K562 (cell line): ENCODE results near the gene CISTR. TPM values are rescaled to one million over a fixed set of nuclear protein-coding genes. Genes with fewer than 3 reads are reported as not detected.
A peak's percentile ranks its signal among the peaks of the same experiment; 100 is the strongest.

ENCODE experiments used
- ATAC-seq: fragments of 200-7000 bp; cut with Tn5 transposase; 3 replicates; pipeline ENCODE4 v1.9.1; 2020; ENCODE audit warnings: moderate library complexity
- BruUV-seq: library from RNA; stranded (reverse); fragments of 400-500 nt; replicated peaks from 2 replicates; lab custom pipeline; 2021; lab: Mats Ljungman, UMichigan
- CTCF ChIA-PET: fragments of 300-600 bp; formaldehyde crosslinking; extraction: SDS; loops from one replicate; lab custom pipeline; 2021; ENCODE audit warnings: low intra/inter-chr PET ratio; lab: Yijun Ruan, JAX
- POLR2A ChIA-PET: fragments of 300-600, 350-650 bp; sonication (Branson Sonifier 250); formaldehyde crosslinking; extraction: SDS; loops from one replicate; lab custom pipeline; 2021; ENCODE audit warnings: antibody characterized with exemption, inconsistent platforms; lab: Yijun Ruan, JAX
- DNase-seq, 4 experiments: peaks; one replicate each; pipeline versions ENCODE4 v3.0.0 to v3.0.0-alpha.2; 2011 to 2018; ENCODE audit warnings: low spot score in 3 of 4, mixed read lengths in 3 of 4; ENCODE audit errors: extremely low read depth in 1 of 4
- FAIRE-seq: peaks from 2 replicates; lab custom pipeline; 2011; peaks lifted over from hg19 to GRCh38; lab: Jason Lieb, UNC
- H2AFZ ChIP-seq: 2 replicates; pipeline ENCODE4 v1.6.0; 2011; ENCODE audit warnings: low read depth, low read length, control low read depth, inconsistent platforms
- H3K27ac ChIP-seq: fragments of 200-600 bp; 3 replicates; pipeline ENCODE4 v1.8.0; 2011; ENCODE audit warnings: low read depth, mild to moderate bottlenecking, control low read depth, inconsistent platforms, low read length, moderate library complexity, mixed read lengths; ENCODE audit errors: extremely low read depth
- H3K27me3 ChIP-seq, 2 experiments: fragments of 300-600 bp in 1 of 2; 2 replicates in 1 of 2; 3 replicates in 1 of 2; pipeline versions ENCODE4 v1.6.0 to v1.8.0; 2011; ENCODE audit warnings: inconsistent platforms in 2 of 2, low read length in 2 of 2, mild to moderate bottlenecking in 1 of 2, mixed read lengths in 1 of 2, moderate library complexity in 1 of 2; ENCODE audit not compliant: control insufficient read depth in 2 of 2, insufficient read depth in 2 of 2
- H3K36me3 ChIP-seq: fragments of 300-600 bp; 3 replicates; pipeline ENCODE4 v1.8.0; 2011; ENCODE audit warnings: mild to moderate bottlenecking, low read length, inconsistent platforms; ENCODE audit not compliant: control insufficient read depth, insufficient read depth
- H3K4me1 ChIP-seq, 2 experiments: fragments of 200-600 bp in 1 of 2; replicated peaks in 1 of 2; 2 replicates in 1 of 2; 3 replicates in 1 of 2; pipeline versions ENCODE4 v1.5.1 to v1.8.0; 2011; ENCODE audit warnings: inconsistent platforms in 2 of 2, low read length in 2 of 2, mild to moderate bottlenecking in 1 of 2, mixed read lengths in 1 of 2, moderate library complexity in 1 of 2; ENCODE audit not compliant: control insufficient read depth in 2 of 2, insufficient read depth in 2 of 2
- H3K4me2 ChIP-seq: 2 replicates; pipeline ENCODE4 v1.6.1; 2011; ENCODE audit warnings: low read length, control low read depth, inconsistent platforms, mixed read lengths; ENCODE audit not compliant: insufficient read depth
- H3K4me3 ChIP-seq: fragments of 200-600 bp; sonication (generic), shearing (Covaris generic); 2 replicates; pipeline ENCODE4 v1.5.1; 2016; ENCODE audit warnings: control low read depth, inconsistent platforms
- H3K79me2 ChIP-seq: fragments of 200-600 bp; 3 replicates; pipeline ENCODE4 v1.8.0; 2011; ENCODE audit warnings: low read length, inconsistent platforms; ENCODE audit not compliant: control insufficient read depth, insufficient read depth
- H3K9ac ChIP-seq, 2 experiments: 2 replicates each; pipeline versions ENCODE4 v1.6.0 to v1.6.1; 2011; ENCODE audit warnings: low read depth in 2 of 2, low read length in 2 of 2, control low read depth in 1 of 2, inconsistent platforms in 1 of 2, mild to moderate bottlenecking in 1 of 2, mixed read lengths in 1 of 2; ENCODE audit not compliant: insufficient read depth in 1 of 2
- H3K9me1 ChIP-seq: one replicate; pipeline ENCODE4 v1.6.0; 2011; ENCODE audit warnings: inconsistent platforms, mild to moderate bottlenecking, low read length, moderate library complexity; ENCODE audit not compliant: control insufficient read depth, insufficient read depth
- H3K9me3 ChIP-seq: replicated peaks from 2 replicates; pipeline ENCODE4 v1.5.1; 2011; ENCODE audit warnings: low read depth, low read length, inconsistent platforms; ENCODE audit not compliant: control insufficient read depth, insufficient read depth
- H4K20me1 ChIP-seq: replicated peaks from 2 replicates; pipeline ENCODE4 v1.6.1; 2011; ENCODE audit warnings: low read length, inconsistent platforms, mixed read lengths; ENCODE audit not compliant: control insufficient read depth, insufficient read depth
- CBX8 ChIP-seq: fragments of 200-600 bp; sonication (generic); IDR thresholded peaks from 2 replicates; pipeline ENCODE4 v1.6.1; 2012; ENCODE audit warnings: borderline replicate concordance, mixed run types, low read depth, mild to moderate bottlenecking, moderate library complexity, mixed read lengths, low read length, control low read depth, inconsistent platforms; ENCODE audit not compliant: poor library complexity, severe bottlenecking; ENCODE audit errors: extremely low read depth
- CHD2 ChIP-seq: IDR thresholded peaks from 2 replicates; pipeline ENCODE4 v1.6.1; 2011; ENCODE audit warnings: low read depth, low read length
- CXXC5 ChIP-seq: fragments of 250-450 bp; sonication (Bioruptor Pico); IDR thresholded peaks from 2 replicates; pipeline ENCODE4 v1.8.0; 2022; ENCODE audit warnings: inconsistent platforms, mild to moderate bottlenecking, moderate library complexity
- HMGN3 ChIP-seq: IDR thresholded peaks from 2 replicates; pipeline ENCODE4 v1.6.1; 2011; ENCODE audit warnings: borderline replicate concordance, low read depth, mild to moderate bottlenecking, mixed read lengths, low read length; ENCODE audit not compliant: insufficient read length; ENCODE audit errors: extremely low read depth
- HNRNPLL ChIP-seq: fragments of 200-400 bp; formaldehyde crosslinking; IDR thresholded peaks from 2 replicates; pipeline ENCODE4 v1.6.1; 2017; ENCODE audit warnings: low read length, low read depth, mild to moderate bottlenecking; ENCODE audit not compliant: poor library complexity, severe bottlenecking
- JUN ChIP-seq, 2 experiments: sonication (generic) in 1 of 2; formaldehyde crosslinking in 1 of 2; IDR thresholded peaks; 2 replicates each; pipeline versions ENCODE4 v1.6.1 to v1.8.0; 2012 to 2022; ENCODE audit warnings: borderline replicate concordance in 2 of 2, mild to moderate bottlenecking in 2 of 2, improper control_type of control experiment in 1 of 2, low read depth in 1 of 2, low read length in 1 of 2, missing genetic modification reagents in 1 of 2
- KLF6 ChIP-seq: fragments of 250-450 bp; sonication (Bioruptor Pico); IDR thresholded peaks from 2 replicates; pipeline ENCODE4 v1.4.0; 2020; ENCODE audit warnings: mild to moderate bottlenecking, moderate library complexity, borderline replicate concordance
- MLLT1 ChIP-seq, 2 experiments: fragments of 450-650 bp; IDR thresholded peaks; 2 replicates each; pipeline ENCODE4 v1.6.1; 2016
- RAD51 ChIP-seq: fragments of 450-650 bp; IDR thresholded peaks from 2 replicates; pipeline ENCODE4 v1.7.1; 2016; ENCODE audit warnings: low read depth, mild to moderate bottlenecking, borderline replicate concordance
- RBM17 ChIP-seq: fragments of 200-400 bp; formaldehyde crosslinking; IDR thresholded peaks from 2 replicates; pipeline ENCODE4 v1.6.1; 2017; ENCODE audit warnings: low read depth, mild to moderate bottlenecking, low read length, borderline replicate concordance
- RCOR1 ChIP-seq, 2 experiments: IDR thresholded peaks; 2 replicates each; pipeline ENCODE4 v1.6.1; 2012; ENCODE audit warnings: low read depth in 2 of 2, low read length in 2 of 2, borderline replicate concordance in 1 of 2, improper control_type of control experiment in 1 of 2
- SMARCA4 ChIP-seq: fragments of 450-650 bp; IDR thresholded peaks from 2 replicates; pipeline ENCODE4 v1.6.1; 2016
- SP1 ChIP-seq: sonication (generic); formaldehyde crosslinking; IDR thresholded peaks from 2 replicates; pipeline ENCODE4 v1.8.1; 2022; ENCODE audit warnings: mild to moderate bottlenecking, missing genetic modification reagents
- SRF ChIP-seq, 2 experiments: fragments of 250-450, 450-650 bp in 1 of 2; sonication (Bioruptor Pico) in 1 of 2; sonication (generic) in 1 of 2; formaldehyde crosslinking; IDR thresholded peaks; 2 replicates each; pipeline versions ENCODE4 v1.5.0 to v1.5.1; 2020 to 2022; ENCODE audit warnings: mild to moderate bottlenecking in 1 of 2, missing genetic modification reagents in 1 of 2
- TFAP4 ChIP-seq: sonication (generic); formaldehyde crosslinking; IDR thresholded peaks from 2 replicates; pipeline ENCODE4 v1.8.0; 2022; ENCODE audit warnings: missing genetic modification reagents, mild to moderate bottlenecking, moderate library complexity, borderline replicate concordance
- ZNF143 ChIP-seq: sonication (generic); formaldehyde crosslinking; IDR thresholded peaks from 2 replicates; pipeline ENCODE4 v1.9.0; 2022; ENCODE audit warnings: mild to moderate bottlenecking, missing genetic modification reagents
- ZNF263 ChIP-seq: sonication (generic); formaldehyde crosslinking; IDR thresholded peaks from 2 replicates; pipeline ENCODE4 v1.8.0; 2022; ENCODE audit warnings: mild to moderate bottlenecking, missing genetic modification reagents, borderline replicate concordance
- WGBS: fragments of 100-300 bp; shearing (Covaris generic); methylation state at CpG from one replicate; pipeline ENCODE4 v1.1.6; 2016; ENCODE audit warnings: low coverage, mixed read lengths; ENCODE audit not compliant: insufficient coverage; ENCODE audit errors: missing lambda C conversion rate; 5-methylcytosine and 5-hydroxymethylcytosine counted together
- in situ Hi-C: fragments of 300-500 bp; cut with MboI; formaldehyde crosslinking; loops from 4 replicates; pipeline ENCODE4 v1.15.0; 2018; ENCODE audit warnings: inconsistent platforms, mixed read lengths
- intact Hi-C: fragments of 100-400 bp; cut with micrococcal nuclease; formaldehyde crosslinking; loops from 2 replicates; pipeline ENCODE4 v1.14.2; 2022
- polyA plus RNA-seq, 8 experiments: library from polyadenylated mRNA; depleted of rRNA in 4 of 8; stranded (reverse) in 5 of 8; unstranded in 3 of 8; fragments of >200 nt; fragmentation: Nextera tagmentation in 2 of 8; fragmentation: Illumina TruSeq in 1 of 8; extraction: Ambion mirVana in 2 of 8; extraction: Trizol in 1 of 8; gene quantifications; 2 replicates each; pipeline versions ENCODE4 v1.2.1 to v1.2.3, GENCODE V29; 2011 to 2014; ENCODE audit warnings: inconsistent platforms in 1 of 8, missing spikeins in 1 of 8
- total RNA-seq, 7 experiments: library from RNA; depleted of rRNA in 6 of 7; stranded (reverse); fragments of >200 nt in 6 of 7; fragmentation: Illumina TruSeq in 2 of 7; extraction: Trizol in 2 of 7; gene quantifications; 2 replicates each; pipeline versions ENCODE4 v1.2.1 to v1.2.3, GENCODE V29; 2011 to 2021; ENCODE audit warnings: low replicate concordance in 1 of 7

The CISTR gene
- total and polyA plus RNA-seq, 9 of the 15 experiments (the other 6 are each of a cell fraction or from before 2014, with no cell fraction given) = not detected

- peak; percentile 100 for FAIRE-seq
- WGBS = under 1% methylated on average over 20 of the region's 20 CpGs
- TF ChIP-seq CBX8 (no peak), SP1 (CRISPR knock-in tag) (peak; percentile 68), RCOR1 (IDR thresholded peaks at IDR 0.05; ENCODE audit: borderline replicate concordance in 1 of 2, low read depth in 2 of 2, low read length in 2 of 2) (peak in 1 of 2 experiments; percentile 79; a peak in 2 of 4 replicates), HNRNPLL (peak; percentile 39), RBM17 (no peak), TFAP4 (CRISPR knock-in tag) (peak; percentile 77; the same call in 1 of the 2 replicates), CXXC5 (CRISPR knock-in tag) (peak; percentile 52; the same call in 1 of the 2 replicates), ZNF143 (no peak), ZNF263 (CRISPR knock-in tag) (peak; percentile 45; the same call in 1 of the 2 replicates), SRF (CRISPR knock-in tag; IDR thresholded peaks at IDR 0.05) (0 out of 4 replicates have a peak, but pooled peaks of 1 of the 2 experiments have one; percentile 24), MLLT1 (IDR thresholded peaks at IDR 0.05) (peak in 1 of 2 experiments; percentile 77; a peak in 1 of 4 replicates), RAD51 (no peak), SMARCA4 (peak; percentile 54; the same call in 1 of the 2 replicates), KLF6 (CRISPR knock-in tag) (no peak), CHD2 (no peak), HMGN3 (peak; percentile 55), JUN (IDR thresholded peaks at IDR 0.05; ENCODE audit: borderline replicate concordance, low read depth, low read length) (0 out of 2 replicates have a peak, but pooled peaks have one; percentile 29), JUN (CRISPR knock-in tag; IDR thresholded peaks at IDR 0.05; ENCODE audit: borderline replicate concordance) (no peak)
Measured at GRCh38 chr12:53746592-53747092, 5.1 kb downstream of the CISTR start.

More at GRCh38 chr12:53746592-53747092, 5.1 kb downstream of the CISTR start:
- ATAC-seq (peak; percentile 95), DNase-seq (peak; percentile 89 to 91 (median 90))
- H3K9me1 ChIP-seq = no peaks in the 10 kb centered on the region
- no peaks in the 10 kb centered on the region for H3K9me3 ChIP-seq
- no peak overlapping the region for H3K9ac ChIP-seq
- H3K27me3 ChIP-seq = peaks cover 42 to 87% of the 10 kb centered on the region in 2 experiments
- POLR2A ChIA-PET = interaction anchor here (0.8 to 1.8 kb wide), 5 partner anchors 9 to 69 kb away, joined by 3 to 6 read pairs (median 3); no protein-coding TSS in a partner anchor
- no peak overlapping the region; the same call in 1 of the 2 replicates for H2AFZ ChIP-seq
- no peak overlapping the region for H3K27ac ChIP-seq
- peaks cover 0 to 11% of the 10 kb centered on the region in 2 experiments; a peak in 4 of 5 replicates for H3K4me1 ChIP-seq
- in situ Hi-C loops (no loop called here), intact Hi-C loops (loop anchor here (1.0 to 2.0 kb wide), 2 partner anchors 45 to 204 kb away; no protein-coding TSS in a partner anchor)
- no peaks in the 10 kb centered on the region for H3K36me3 ChIP-seq
- CTCF ChIA-PET = interaction anchor here (0.5 to 10.6 kb wide), 9 partner anchors 10 to 203 kb away, joined by 3 to 252 read pairs (median 4); partner anchors contain the start of gene ATP5MC2
- no peaks in the 10 kb centered on the region for H3K79me2 ChIP-seq
- H4K20me1 ChIP-seq = no peaks in the 10 kb centered on the region; the same call in 1 of the 2 replicates
- no peak overlapping the region for H3K4me2 ChIP-seq
- no TSS peak for BruUV-seq
- no peak overlapping the region for H3K4me3 ChIP-seq
